HG03442 (cell line): ENCODE data around the gene SEC14L5.

Experiments used
- ATAC-seq: cut with Tn5 transposase; IDR thresholded peaks from one replicate; pipeline ENCODE4 v1.9.1; 2021; ENCODE audit warnings: mild to moderate bottlenecking, moderate library complexity; ENCODE audit not compliant: unreplicated experiment

Gene SEC14L5

GRCh38 chr16:5062790-5063765 lies 104.9 kb downstream of the SEC14L5 start:
- ATAC-seq: no peak

- no peak for ATAC-seq
Measured at GRCh38 chr16:5064915-5065314, 106.8 kb downstream of the SEC14L5 start.

- no peak for ATAC-seq
Measured at GRCh38 chr16:5065326-5065725, 107.2 kb downstream of the SEC14L5 start.

- ATAC-seq: no peak
Measured at GRCh38 chr16:5065813-5066212, 107.7 kb downstream of the SEC14L5 start, which contains the start of gene C16orf89. Gene C16orf89 (minus strand): TSS chr16:5065956. CDS start chr16:5065908, 48 bp downstream.

GRCh38 chr16:5066511-5066910 lies 108.4 kb downstream of the SEC14L5 start:
- ATAC-seq: no peak
